HEK293 (cell line): Measurements from ENCODE around the gene COIL.

Experiments used
- CTCF ChIA-PET: fragments of 350-600 bp; formaldehyde crosslinking; extraction: SDS; loops from one replicate; lab custom pipeline; 2021; ENCODE audit warnings: antibody characterized with exemption; lab: Yijun Ruan, JAX
- POLR2A ChIA-PET: fragments of 300-600 bp; formaldehyde crosslinking; extraction: SDS; loops from one replicate; lab custom pipeline; 2020; ENCODE audit warnings: antibody characterized with exemption, inconsistent platforms; lab: Yijun Ruan, JAX
- H3K27ac ChIP-seq: fragments of 200-500 bp; sonication (Bioruptor generic); 2 replicates; pipeline ENCODE4 v1.5.1; 2014; ENCODE audit warnings: low read depth, low read length, control low read depth, inconsistent platforms; ENCODE audit errors: extremely low read depth
- H3K36me3 ChIP-seq, 2 experiments: fragments of 200-500 bp in 1 of 2; sonication (Bioruptor generic) in 1 of 2; 1 replicate in 1 of 2; 2 replicates in 1 of 2; pipeline ENCODE4 v1.5.1; 2014 to 2017; ENCODE audit warnings: inconsistent platforms in 2 of 2, low read length in 2 of 2; ENCODE audit not compliant: control insufficient read depth in 2 of 2, insufficient read depth in 1 of 2
- H3K4me1 ChIP-seq: fragments of 200-500 bp; sonication (Bioruptor generic); 2 replicates; pipeline ENCODE4 v1.5.1; 2014; ENCODE audit warnings: mild to moderate bottlenecking, low read length, inconsistent platforms; ENCODE audit not compliant: control insufficient read depth, insufficient read depth
- H3K4me3 ChIP-seq: 2 replicates; pipeline ENCODE4 v1.5.1; 2011; ENCODE audit warnings: low read depth, mild to moderate bottlenecking, control low read depth, low read length, moderate library complexity
- H3K9me3 ChIP-seq: fragments of 200-500 bp; sonication (Bioruptor generic); 2 replicates; pipeline ENCODE4 v1.5.1; 2014; ENCODE audit warnings: low read depth, low read length, inconsistent platforms; ENCODE audit not compliant: control insufficient read depth, insufficient read depth
- AEBP2 ChIP-seq: fragments of 450-650 bp; formaldehyde crosslinking; IDR thresholded peaks from 2 replicates; pipeline ENCODE4 v1.5.1; 2016; ENCODE audit warnings: missing biosample characterization, missing genetic modification characterization, borderline replicate concordance
- BCL6B ChIP-seq: fragments of 450-650 bp; formaldehyde crosslinking; IDR thresholded peaks from 2 replicates; pipeline ENCODE4 v1.5.1; 2017; ENCODE audit warnings: missing biosample characterization, missing genetic modification characterization
- CTCF ChIP-seq: fragments of 450-650 bp; formaldehyde crosslinking; IDR thresholded peaks from 2 replicates; pipeline ENCODE4 v1.5.1; 2016; ENCODE audit warnings: missing biosample characterization, missing genetic modification characterization
- KLF7 ChIP-seq: fragments of 450-650 bp; formaldehyde crosslinking; IDR thresholded peaks from 2 replicates; pipeline ENCODE4 v1.5.1; 2016; ENCODE audit warnings: missing biosample characterization, missing genetic modification characterization, borderline replicate concordance
- MEIS1 ChIP-seq: sonication (generic); formaldehyde crosslinking; IDR thresholded peaks from 2 replicates; pipeline ENCODE4 v1.8.1; 2022; ENCODE audit warnings: missing genetic modification reagents, mild to moderate bottlenecking, borderline replicate concordance
- SP3 ChIP-seq: fragments of 450-650 bp; formaldehyde crosslinking; IDR thresholded peaks from 2 replicates; pipeline ENCODE4 v1.5.1; 2016; ENCODE audit warnings: missing biosample characterization, missing genetic modification characterization
- TSHZ1 ChIP-seq: fragments of 450-650 bp; formaldehyde crosslinking; IDR thresholded peaks from 2 replicates; pipeline ENCODE4 v1.5.1; 2016; ENCODE audit warnings: missing biosample characterization, missing genetic modification characterization, borderline replicate concordance
- ZBTB26 ChIP-seq: fragments of 450-650 bp; formaldehyde crosslinking; optimal IDR thresholded peaks from 2 replicates; pipeline ENCODE3; 2016; ENCODE audit warnings: missing biosample characterization, mild to moderate bottlenecking, missing genetic modification characterization
- ZNF121 ChIP-seq: fragments of 450-650 bp; formaldehyde crosslinking; IDR thresholded peaks from 2 replicates; pipeline ENCODE4 v1.5.1; 2016; ENCODE audit warnings: missing biosample characterization, missing genetic modification characterization
- ZNF140 ChIP-seq: fragments of 450-650 bp; formaldehyde crosslinking; IDR thresholded peaks from 2 replicates; pipeline ENCODE4 v1.5.1; 2016; ENCODE audit warnings: missing biosample characterization, missing genetic modification characterization
- ZNF280C ChIP-seq: fragments of 450-650 bp; formaldehyde crosslinking; IDR thresholded peaks from 2 replicates; pipeline ENCODE4 v1.5.1; 2016; ENCODE audit warnings: missing biosample characterization, missing genetic modification characterization
- ZNF311 ChIP-seq: fragments of 450-650 bp; formaldehyde crosslinking; IDR thresholded peaks from 2 replicates; pipeline ENCODE4 v1.5.1; 2017; ENCODE audit warnings: missing biosample characterization, missing genetic modification characterization, borderline replicate concordance
- ZNF335 ChIP-seq: fragments of 450-650 bp; formaldehyde crosslinking; conservative IDR thresholded peaks from 2 replicates; pipeline ENCODE4 v1.5.1; 2016; ENCODE audit warnings: missing biosample characterization, missing genetic modification characterization
- ZNF416 ChIP-seq: fragments of 450-650 bp; formaldehyde crosslinking; IDR thresholded peaks from 2 replicates; pipeline ENCODE4 v1.5.1; 2016; ENCODE audit warnings: missing biosample characterization, missing genetic modification characterization
- ZNF48 ChIP-seq: fragments of 450-650 bp; formaldehyde crosslinking; IDR thresholded peaks from 2 replicates; pipeline ENCODE4 v1.5.1; 2016; ENCODE audit warnings: missing biosample characterization, missing genetic modification characterization
- ZNF510 ChIP-seq: fragments of 450-650 bp; formaldehyde crosslinking; IDR thresholded peaks from 2 replicates; pipeline ENCODE4 v1.5.1; 2018; ENCODE audit warnings: mild to moderate bottlenecking, missing genetic modification characterization, missing biosample characterization; ENCODE audit not compliant: insufficient replicate concordance
- ZNF610 ChIP-seq: fragments of 450-650 bp; formaldehyde crosslinking; IDR thresholded peaks from 2 replicates; pipeline ENCODE4 v1.5.1; 2016; ENCODE audit warnings: missing biosample characterization, missing genetic modification characterization, borderline replicate concordance
- ZNF654 ChIP-seq: fragments of 450-650 bp; formaldehyde crosslinking; IDR thresholded peaks from 2 replicates; pipeline ENCODE4 v1.5.1; 2016; ENCODE audit warnings: low read depth, missing biosample characterization, missing genetic modification characterization
- ZNF768 ChIP-seq: fragments of 450-650 bp; formaldehyde crosslinking; IDR thresholded peaks from 2 replicates; pipeline ENCODE4 v1.5.1; 2018; ENCODE audit warnings: missing biosample characterization, mild to moderate bottlenecking, missing genetic modification characterization
- ZNF843 ChIP-seq: fragments of 450-650 bp; formaldehyde crosslinking; IDR thresholded peaks from 2 replicates; pipeline ENCODE4 v1.5.1; 2016; ENCODE audit warnings: missing biosample characterization, missing genetic modification characterization

Gene COIL

GRCh38 chr17:57010487-57010886 lies 49.6 kb upstream of the COIL start:
- POLR2A ChIA-PET: interaction anchor here (0.6 to 0.7 kb wide), 2 partner anchors 11 to 793 kb away, joined by 3 read pairs; no protein-coding TSS in a partner anchor
- no peak overlapping the region for H3K4me3 ChIP-seq
- TF ChIP-seq ZNF335 (tag by site-specific recombination) (0 out of 2 replicates have a peak, but pooled peaks have one; percentile 5), ZNF140 (tag by site-specific recombination) (no peak)

GRCh38 chr17:57009737-57010445 lies 49.0 kb upstream of the COIL start:
- ChIA-PET CTCF (interaction anchor here (0.5 to 2.2 kb wide), 21 partner anchors 9 to 829 kb away, joined by 3 to 26 read pairs (median 4); no protein-coding TSS in a partner anchor), POLR2A (interaction anchor here (0.5 to 0.6 kb wide), 2 partner anchors 10 to 50 kb away, joined by 3 read pairs; no protein-coding TSS in a partner anchor)
- Histone ChIP-seq H3K36me3 (peaks cover 0 to 7% of the 10 kb centered on the region in 2 experiments; a peak in 1 of 3 replicates), H3K4me1 (no peaks in the 10 kb centered on the region), H3K9me3 (no peaks in the 10 kb centered on the region), H3K4me3 (no peak overlapping the region), H3K27ac (no peak overlapping the region)
- no peak for TF ChIP-seq ZNF510 (tag by site-specific recombination)
- TF ChIP-seq ZNF843: no peak
- no peak for TF ChIP-seq BCL6B (tag by site-specific recombination)
- no peak for TF ChIP-seq ZNF311 (tag by site-specific recombination)
- no peak for TF ChIP-seq AEBP2 (tag by site-specific recombination)
- TF ChIP-seq MEIS1 (CRISPR knock-in tag): no peak
- peak; percentile 54 for TF ChIP-seq CTCF
- no peak for TF ChIP-seq ZNF48 (tag by site-specific recombination)
- no peak for TF ChIP-seq ZNF768 (tag by site-specific recombination)
- TF ChIP-seq ZNF335 (tag by site-specific recombination): peak; percentile 44
- TF ChIP-seq ZNF121 (tag by site-specific recombination): no peak
- no peak for TF ChIP-seq ZBTB26 (tag by site-specific recombination)
- no peak for TF ChIP-seq KLF7 (tag by site-specific recombination)
- TF ChIP-seq SP3 (tag by site-specific recombination): no peak
- no peak for TF ChIP-seq ZNF610 (tag by site-specific recombination)
- no peak for TF ChIP-seq ZNF280C (tag by site-specific recombination)
- TF ChIP-seq TSHZ1: peak; percentile 36; the same call in 1 of the 2 replicates
- no peak for TF ChIP-seq ZNF416
- peak; percentile 53 for TF ChIP-seq ZNF654

More at GRCh38 chr17:57010487-57010886, 49.6 kb upstream of the COIL start:
- Histone ChIP-seq H3K36me3 (peaks cover 0 to 6% of the 10 kb centered on the region in 2 experiments; a peak in 1 of 3 replicates), H3K9me3 (no peaks in the 10 kb centered on the region), H3K4me1 (no peaks in the 10 kb centered on the region), H3K27ac (no peak overlapping the region)
- CTCF ChIA-PET: interaction anchor here (0.5 to 2.2 kb wide), 21 partner anchors 9 to 828 kb away, joined by 3 to 26 read pairs (median 4); no protein-coding TSS in a partner anchor
